C4-2B (cell line): ENCODE data around the gene CDC14B.

ENCODE experiments used
- ZFX ChIP-seq: fragments of 450-650 bp; IDR thresholded peaks from 2 replicates; pipeline ENCODE4 v1.6.1; 2017
- TF ChIP-seq, protein P1 (sequence below): fragments of 450-650 bp; conservative IDR thresholded peaks from 2 replicates; pipeline ENCODE4 v1.5.1; 2017; ENCODE audit warnings: mild to moderate bottlenecking

DNA sequence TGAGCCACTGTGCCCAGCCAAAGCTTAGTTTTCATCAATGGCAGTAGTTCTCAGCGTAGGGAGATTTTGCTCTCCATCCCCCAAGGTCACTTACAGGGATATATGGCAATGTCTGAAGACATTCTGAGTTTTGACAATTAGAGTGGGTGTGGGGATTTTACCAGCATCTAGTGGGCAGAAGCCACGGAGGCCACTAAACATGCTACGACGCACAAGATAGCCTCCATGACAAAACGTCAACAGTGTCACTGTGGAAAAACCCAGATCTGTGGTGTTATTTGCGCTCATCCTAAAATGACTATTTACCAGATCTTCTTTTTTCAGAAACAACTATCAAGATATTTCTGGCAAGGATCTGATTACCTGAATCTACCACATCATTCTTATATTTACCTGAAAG lies 68.2 kb downstream of the CDC14B start:
- TF ChIP-seq, protein P1, sequence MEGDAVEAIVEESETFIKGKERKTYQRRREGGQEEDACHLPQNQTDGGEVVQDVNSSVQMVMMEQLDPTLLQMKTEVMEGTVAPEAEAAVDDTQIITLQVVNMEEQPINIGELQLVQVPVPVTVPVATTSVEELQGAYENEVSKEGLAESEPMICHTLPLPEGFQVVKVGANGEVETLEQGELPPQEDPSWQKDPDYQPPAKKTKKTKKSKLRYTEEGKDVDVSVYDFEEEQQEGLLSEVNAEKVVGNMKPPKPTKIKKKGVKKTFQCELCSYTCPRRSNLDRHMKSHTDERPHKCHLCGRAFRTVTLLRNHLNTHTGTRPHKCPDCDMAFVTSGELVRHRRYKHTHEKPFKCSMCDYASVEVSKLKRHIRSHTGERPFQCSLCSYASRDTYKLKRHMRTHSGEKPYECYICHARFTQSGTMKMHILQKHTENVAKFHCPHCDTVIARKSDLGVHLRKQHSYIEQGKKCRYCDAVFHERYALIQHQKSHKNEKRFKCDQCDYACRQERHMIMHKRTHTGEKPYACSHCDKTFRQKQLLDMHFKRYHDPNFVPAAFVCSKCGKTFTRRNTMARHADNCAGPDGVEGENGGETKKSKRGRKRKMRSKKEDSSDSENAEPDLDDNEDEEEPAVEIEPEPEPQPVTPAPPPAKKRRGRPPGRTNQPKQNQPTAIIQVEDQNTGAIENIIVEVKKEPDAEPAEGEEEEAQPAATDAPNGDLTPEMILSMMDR: no peak
- no peak for TF ChIP-seq ZFX
